Activated T-helper 2 cell treated with anti-CD3 and anti-CD28 coated beads, Interferon-gamma antibody, Interleukin-2, Interleukin-4, amounts not matched to agents 10 μg/mL and 5 μg/mL and 100 μg/mL, durations not matched to agents 14 hours and 24 hours and 36 hours (primary cell): ENCODE results near the gene PLEKHS1. TPM values are rescaled to one million over a fixed set of nuclear protein-coding genes. Genes with fewer than 3 reads are reported as not detected.
"Not testable (repeated sequence)": the region's sequence is repeated elsewhere in the genome, so short reads cannot be mapped to it uniquely, and the experiment has no call there.

ENCODE experiments used
- DNase-seq: peaks from one replicate; pipeline ENCODE4 v3.0.0; 2021; ENCODE audit warnings: low spot score
- H3K27ac Mint-ChIP-seq: one replicate; pipeline ENCODE4 v1.8.0; 2021; ENCODE audit warnings: mixed read lengths
- H3K27me3 Mint-ChIP-seq: one replicate; pipeline ENCODE4 v1.8.0; 2021; ENCODE audit warnings: low read depth, mixed read lengths
- H3K36me3 Mint-ChIP-seq: one replicate; pipeline ENCODE4 v1.8.0; 2021; ENCODE audit warnings: low read depth, mixed read lengths
- H3K4me1 Mint-ChIP-seq: one replicate; pipeline ENCODE4 v1.8.0; 2021; ENCODE audit warnings: low read depth, mixed read lengths
- H3K4me3 Mint-ChIP-seq: one replicate; pipeline ENCODE4 v1.8.0; 2021; ENCODE audit warnings: low read depth, mild to moderate bottlenecking, moderate library complexity, mixed read lengths
- H3K9me3 Mint-ChIP-seq: one replicate; pipeline ENCODE4 v1.8.0; 2021; ENCODE audit warnings: mixed read lengths
- intact Hi-C: fragments of 100-400 bp; cut with micrococcal nuclease; formaldehyde crosslinking; loops from one replicate; pipeline ENCODE4 v1.15.1; 2023
- total RNA-seq: library from RNA; stranded (reverse); gene quantifications from 2 replicates; pipeline ENCODE4 v1.2.3, GENCODE V29; 2022

Gene PLEKHS1
- total RNA-seq, 1 donor from 2014 or later = not detected

- Mint-ChIP-seq H3K4me1 (no peaks in the 10 kb centered on the region), H3K27me3 (peaks cover 18% of the 10 kb centered on the region), H3K4me3 (no peak overlapping the region), H3K27ac (no peak overlapping the region), H3K9me3 (no peaks in the 10 kb centered on the region), H3K36me3 (no peaks in the 10 kb centered on the region)
- DNase-seq = no peak
- intact Hi-C loops = no loop called here
Measured at GRCh38 chr10:113776553-113776952, 25.1 kb downstream of the PLEKHS1 start.

- Mint-ChIP-seq H3K27ac (no peak overlapping the region), H3K27me3 (peaks cover 11% of the 10 kb centered on the region), H3K9me3 (no peaks in the 10 kb centered on the region), H3K4me3 (no peak overlapping the region), H3K36me3 (no peaks in the 10 kb centered on the region), H3K4me1 (no peaks in the 10 kb centered on the region)
- intact Hi-C loops = no loop called here
- DNase-seq = no peak
Measured at GRCh38 chr10:113780681-113781250, 29.3 kb downstream of the PLEKHS1 start.

GRCh38 chr10:113782367-113782766, 30.9 kb downstream of the PLEKHS1 start:
- Mint-ChIP-seq H3K36me3 (no peaks in the 10 kb centered on the region), H3K27ac (no peak overlapping the region), H3K4me1 (no peaks in the 10 kb centered on the region), H3K27me3 (peaks cover 9% of the 10 kb centered on the region), H3K4me3 (no peak overlapping the region), H3K9me3 (no peaks in the 10 kb centered on the region)
- intact Hi-C loops = no loop called here
- DNase-seq = no peak

GRCh38 chr10:113782986-113783704, 31.7 kb downstream of the PLEKHS1 start:
- DNase-seq = no peak
- intact Hi-C loops = no loop called here
- peaks cover 9% of the 10 kb centered on the region for H3K27me3 Mint-ChIP-seq
- H3K4me3 Mint-ChIP-seq = no peak overlapping the region
- no peaks in the 10 kb centered on the region for H3K4me1 Mint-ChIP-seq
- H3K36me3 Mint-ChIP-seq = no peaks in the 10 kb centered on the region
- no peak overlapping the region for H3K27ac Mint-ChIP-seq
- no peaks in the 10 kb centered on the region for H3K9me3 Mint-ChIP-seq

- H3K4me1 Mint-ChIP-seq = no peaks in the 10 kb centered on the region
- H3K27me3 Mint-ChIP-seq = peaks cover 17% of the 10 kb centered on the region
- no peak for DNase-seq
- no peaks in the 10 kb centered on the region for H3K9me3 Mint-ChIP-seq
- H3K27ac Mint-ChIP-seq = no peak overlapping the region
- no peaks in the 10 kb centered on the region for H3K36me3 Mint-ChIP-seq
- intact Hi-C loops = no loop called here
- H3K4me3 Mint-ChIP-seq = no peak overlapping the region
Measured at GRCh38 chr10:113788604-113789083, 37.2 kb downstream of the PLEKHS1 start.

GRCh38 chr10:113791691-113792090, 40.2 kb downstream of the PLEKHS1 start:
- intact Hi-C loops = no loop called here
- H3K4me3 Mint-ChIP-seq = no peak overlapping the region
- H3K9me3 Mint-ChIP-seq = no peaks in the 10 kb centered on the region
- no peak for DNase-seq
- no peak overlapping the region for H3K27ac Mint-ChIP-seq
- peaks cover 40% of the 10 kb centered on the region for H3K27me3 Mint-ChIP-seq
- H3K4me1 Mint-ChIP-seq = no peaks in the 10 kb centered on the region
- no peaks in the 10 kb centered on the region for H3K36me3 Mint-ChIP-seq

- H3K27ac Mint-ChIP-seq = no peak overlapping the region
- intact Hi-C loops = no loop called here
- no peak overlapping the region for H3K4me3 Mint-ChIP-seq
- no peaks in the 10 kb centered on the region for H3K36me3 Mint-ChIP-seq
- H3K9me3 Mint-ChIP-seq = no peaks in the 10 kb centered on the region
- peaks cover 2% of the 10 kb centered on the region for H3K4me1 Mint-ChIP-seq
- peaks cover 49% of the 10 kb centered on the region for H3K27me3 Mint-ChIP-seq
- DNase-seq = no peak
Measured at GRCh38 chr10:113801569-113801968, 50.1 kb downstream of the PLEKHS1 start.

- peaks cover 42% of the 10 kb centered on the region for H3K27me3 Mint-ChIP-seq
- peaks cover 2% of the 10 kb centered on the region for H3K4me1 Mint-ChIP-seq
- intact Hi-C loops = no loop called here
- H3K36me3 Mint-ChIP-seq = no peaks in the 10 kb centered on the region
- DNase-seq = no peak
- H3K27ac Mint-ChIP-seq = no peak overlapping the region
- no peaks in the 10 kb centered on the region for H3K9me3 Mint-ChIP-seq
- H3K4me3 Mint-ChIP-seq = no peak overlapping the region
Measured at GRCh38 chr10:113802997-113803396, 51.5 kb downstream of the PLEKHS1 start.

GRCh38 chr10:113806503-113806902, 55.0 kb downstream of the PLEKHS1 start:
- peaks cover 52% of the 10 kb centered on the region for H3K27me3 Mint-ChIP-seq
- intact Hi-C loops = no loop called here
- H3K27ac Mint-ChIP-seq = no peak overlapping the region
- no peaks in the 10 kb centered on the region for H3K9me3 Mint-ChIP-seq
- DNase-seq = no peak
- H3K4me3 Mint-ChIP-seq = no peak overlapping the region
- H3K36me3 Mint-ChIP-seq = no peaks in the 10 kb centered on the region
- H3K4me1 Mint-ChIP-seq = no peaks in the 10 kb centered on the region

GRCh38 chr10:113808168-113808567, 56.7 kb downstream of the PLEKHS1 start:
- no peak for DNase-seq
- H3K9me3 Mint-ChIP-seq = no peaks in the 10 kb centered on the region
- intact Hi-C loops = no loop called here
- H3K27ac Mint-ChIP-seq = no peak overlapping the region
- H3K4me1 Mint-ChIP-seq = no peaks in the 10 kb centered on the region
- H3K36me3 Mint-ChIP-seq = no peaks in the 10 kb centered on the region
- H3K27me3 Mint-ChIP-seq = peaks cover 55% of the 10 kb centered on the region
- no peak overlapping the region for H3K4me3 Mint-ChIP-seq

GRCh38 chr10:113814700-113815099, 63.2 kb downstream of the PLEKHS1 start:
- DNase-seq, intact Hi-C loops, H3K36me3 Mint-ChIP-seq, H3K4me3 Mint-ChIP-seq, H3K27ac Mint-ChIP-seq, H3K9me3 Mint-ChIP-seq, H3K4me1 Mint-ChIP-seq: not testable (repeated sequence)
- peaks cover 41% of the 10 kb centered on the region for H3K27me3 Mint-ChIP-seq

GRCh38 chr10:113819989-113820388, 68.5 kb downstream of the PLEKHS1 start:
- intact Hi-C loops = no loop called here
- no peak overlapping the region for H3K4me3 Mint-ChIP-seq
- H3K9me3 Mint-ChIP-seq = no peaks in the 10 kb centered on the region
- peaks cover 16% of the 10 kb centered on the region for H3K27me3 Mint-ChIP-seq
- no peaks in the 10 kb centered on the region for H3K36me3 Mint-ChIP-seq
- no peak for DNase-seq
- no peak overlapping the region for H3K27ac Mint-ChIP-seq
- no peaks in the 10 kb centered on the region for H3K4me1 Mint-ChIP-seq

- Mint-ChIP-seq H3K27me3 (peaks cover 16% of the 10 kb centered on the region), H3K36me3 (no peaks in the 10 kb centered on the region), H3K4me1 (no peaks in the 10 kb centered on the region), H3K4me3 (no peak overlapping the region), H3K27ac (no peak overlapping the region), H3K9me3 (no peaks in the 10 kb centered on the region)
- no peak for DNase-seq
- intact Hi-C loops = no loop called here
Measured at GRCh38 chr10:113820507-113820906, 69.0 kb downstream of the PLEKHS1 start.
